ENCODE results near the gene ATRIP.

Gene ATRIP

DNA sequence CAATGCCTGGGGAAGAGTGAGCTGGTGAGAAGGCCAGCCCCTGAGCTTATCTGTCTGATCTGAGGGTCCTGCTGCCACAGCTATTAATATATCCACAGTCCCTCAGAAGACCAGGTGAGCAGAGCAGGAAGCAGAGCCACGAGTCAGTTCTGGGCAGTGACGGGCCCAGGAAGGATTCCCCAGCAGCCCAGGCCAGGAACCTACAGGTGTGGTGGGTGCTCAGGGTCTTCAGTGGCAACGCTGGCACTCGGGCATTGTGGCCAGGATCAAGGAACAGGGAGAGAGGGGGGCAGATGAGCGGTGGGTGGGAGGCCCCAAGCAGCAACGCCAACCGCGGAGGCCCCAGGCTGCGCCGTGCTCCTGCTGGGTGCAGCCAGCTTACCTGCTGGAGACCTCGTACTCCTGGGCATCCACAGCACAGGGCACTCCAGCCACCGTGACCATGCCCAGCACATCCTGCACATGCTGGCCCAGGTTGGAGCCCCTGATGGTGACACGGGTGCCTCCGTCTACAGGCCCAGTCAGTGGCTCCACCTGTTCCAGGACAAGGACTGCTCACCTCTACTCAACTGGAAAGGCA is 28.9 kb upstream of the ATRIP start:
- TF ChIP-seq, protein P1, sequence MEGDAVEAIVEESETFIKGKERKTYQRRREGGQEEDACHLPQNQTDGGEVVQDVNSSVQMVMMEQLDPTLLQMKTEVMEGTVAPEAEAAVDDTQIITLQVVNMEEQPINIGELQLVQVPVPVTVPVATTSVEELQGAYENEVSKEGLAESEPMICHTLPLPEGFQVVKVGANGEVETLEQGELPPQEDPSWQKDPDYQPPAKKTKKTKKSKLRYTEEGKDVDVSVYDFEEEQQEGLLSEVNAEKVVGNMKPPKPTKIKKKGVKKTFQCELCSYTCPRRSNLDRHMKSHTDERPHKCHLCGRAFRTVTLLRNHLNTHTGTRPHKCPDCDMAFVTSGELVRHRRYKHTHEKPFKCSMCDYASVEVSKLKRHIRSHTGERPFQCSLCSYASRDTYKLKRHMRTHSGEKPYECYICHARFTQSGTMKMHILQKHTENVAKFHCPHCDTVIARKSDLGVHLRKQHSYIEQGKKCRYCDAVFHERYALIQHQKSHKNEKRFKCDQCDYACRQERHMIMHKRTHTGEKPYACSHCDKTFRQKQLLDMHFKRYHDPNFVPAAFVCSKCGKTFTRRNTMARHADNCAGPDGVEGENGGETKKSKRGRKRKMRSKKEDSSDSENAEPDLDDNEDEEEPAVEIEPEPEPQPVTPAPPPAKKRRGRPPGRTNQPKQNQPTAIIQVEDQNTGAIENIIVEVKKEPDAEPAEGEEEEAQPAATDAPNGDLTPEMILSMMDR (IDR thresholded peaks at IDR 0.05; ENCODE audit: insufficient read depth, low read length, missing control alignments) = no peak
- CTCF ChIA-PET = interaction anchor here (1.1 to 6.6 kb wide), 3 partner anchors 16 to 145 kb away, joined by 3 to 46 read pairs (median 16); no protein-coding TSS in a partner anchor
- no peak for DNase-seq (ENCODE audit: low read depth, low spot score)
- no peak overlapping the region for H3K4me3 ChIP-seq (ENCODE audit: low read depth, low read length)
- POLR2A ChIA-PET = no interaction called here

DNA sequence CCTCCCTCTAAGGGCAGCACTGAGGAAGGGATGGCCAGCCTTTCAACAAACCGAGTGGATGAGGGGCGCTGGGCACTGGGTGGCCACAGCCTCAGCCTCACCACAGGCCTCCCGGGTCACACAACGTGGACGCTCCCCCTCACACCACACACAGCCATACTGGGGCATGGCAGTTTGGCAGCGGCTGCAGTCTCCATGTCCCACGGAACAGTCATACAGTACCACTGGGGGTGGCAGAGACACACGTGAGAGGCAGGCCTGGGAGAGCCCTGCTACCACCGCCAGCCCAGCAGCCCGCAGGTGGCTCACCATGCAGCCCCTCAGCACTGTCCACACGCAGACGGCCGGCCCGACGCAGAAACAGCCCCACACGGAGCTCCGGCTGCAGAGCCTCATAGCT is 28.4 kb upstream of the ATRIP start:
- CTCF ChIA-PET = interaction anchor here (2.4 to 6.6 kb wide), 2 partner anchors 16 to 18 kb away, joined by 16 to 46 read pairs; no protein-coding TSS in a partner anchor
- POLR2A ChIA-PET = interaction anchor here (0.6 kb wide), 2 partner anchors 8 to 61 kb away, joined by 3 read pairs; no protein-coding TSS in a partner anchor
- H3K4me3 ChIP-seq (ENCODE audit: low read depth, low read length) = no peak overlapping the region
- no peak for DNase-seq (ENCODE audit: low read depth, low spot score)
- TF ChIP-seq, protein P1 (IDR thresholded peaks at IDR 0.05; ENCODE audit: insufficient read depth, low read length, missing control alignments) = no peak

DNA sequence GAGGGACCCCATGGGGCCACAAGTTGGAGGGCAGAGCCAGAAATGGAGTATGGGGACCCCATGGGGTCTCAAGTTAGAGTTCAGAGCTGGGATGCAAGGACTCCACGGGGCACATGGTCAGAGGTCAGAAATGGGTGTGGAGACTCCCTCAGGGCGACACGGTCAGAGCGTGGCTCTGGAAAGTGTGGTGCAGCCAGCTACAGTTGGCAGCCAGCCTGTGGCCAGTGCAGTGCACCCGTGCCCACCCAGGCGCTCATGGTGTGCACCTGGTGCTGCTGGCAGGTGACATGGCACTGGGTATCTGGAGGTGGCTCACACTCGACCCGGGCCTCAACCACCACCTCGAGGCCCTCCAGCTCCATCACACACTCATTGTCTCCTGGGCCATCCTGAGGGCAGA is 27.9 kb upstream of the ATRIP start:
- no peak overlapping the region for H3K4me3 ChIP-seq (ENCODE audit: low read depth, low read length)
- no peak for DNase-seq (ENCODE audit: low read depth, low spot score)
- ChIA-PET CTCF (interaction anchor here (1.0 to 6.6 kb wide), 3 partner anchors 14 to 18 kb away, joined by 4 to 46 read pairs (median 16); no protein-coding TSS in a partner anchor), POLR2A (interaction anchor here (0.6 kb wide), 2 partner anchors 8 to 62 kb away, joined by 3 read pairs; no protein-coding TSS in a partner anchor)
- TF ChIP-seq, protein P1 (IDR thresholded peaks at IDR 0.05; ENCODE audit: insufficient read depth, low read length, missing control alignments) = no peak

DNA sequence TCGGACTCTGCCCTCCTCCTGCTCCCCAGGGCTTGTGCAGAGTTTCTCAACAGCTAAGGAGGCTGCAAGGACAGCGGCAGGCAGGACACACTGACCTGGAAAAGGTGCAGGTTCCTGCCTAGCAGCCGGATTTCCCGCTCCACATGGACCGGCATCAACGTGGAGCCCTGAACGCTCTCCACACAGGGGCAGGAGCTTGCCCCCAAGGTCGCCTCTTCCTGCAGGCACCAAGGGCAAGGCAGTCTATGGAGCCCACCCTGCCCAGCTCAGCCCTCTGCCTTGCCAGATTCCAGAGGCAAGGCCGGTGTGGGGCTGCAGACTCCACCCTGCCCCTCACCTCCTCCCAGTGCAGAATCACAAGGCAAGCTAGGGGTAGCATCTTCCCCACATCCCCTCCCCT is 27.4 kb upstream of the ATRIP start:
- CTCF ChIA-PET = interaction anchor here (1.0 to 6.6 kb wide), 3 partner anchors 13 to 17 kb away, joined by 4 to 46 read pairs (median 16); no protein-coding TSS in a partner anchor
- no peak overlapping the region for H3K4me3 ChIP-seq (ENCODE audit: low read depth, low read length)
- POLR2A ChIA-PET = no interaction called here
- DNase-seq (ENCODE audit: low read depth, low spot score) = no peak
- TF ChIP-seq, protein P1 (IDR thresholded peaks at IDR 0.05; ENCODE audit: insufficient read depth, low read length, missing control alignments) = no peak

DNA sequence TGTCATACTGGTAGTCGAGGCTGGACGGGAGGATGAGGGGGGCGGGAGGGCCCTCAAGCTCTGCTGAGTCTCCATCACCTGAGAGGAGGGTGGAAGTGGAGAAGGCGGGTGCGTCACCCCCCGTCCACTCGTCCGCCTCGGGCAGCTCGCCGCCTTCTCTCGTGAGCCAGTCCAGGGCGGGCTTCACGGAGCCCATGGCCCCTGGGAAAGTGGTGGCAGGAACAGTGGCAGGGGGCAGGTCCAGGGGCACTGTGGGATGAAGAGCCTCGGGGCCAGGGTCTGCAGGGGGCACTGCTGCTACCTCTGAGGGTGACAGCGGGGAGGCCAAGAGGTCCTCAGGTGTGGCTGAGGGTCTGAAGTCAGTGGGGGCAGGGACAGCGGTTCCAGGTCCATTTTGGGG is 26.9 kb upstream of the ATRIP start:
- DNase-seq (ENCODE audit: low read depth, low spot score) = no peak
- H3K4me3 ChIP-seq (ENCODE audit: low read depth, low read length) = no peak overlapping the region
- TF ChIP-seq, protein P1 (IDR thresholded peaks at IDR 0.05; ENCODE audit: insufficient read depth, low read length, missing control alignments) = no peak
- ChIA-PET POLR2A (no interaction called here), CTCF (interaction anchor here (1.0 to 6.6 kb wide), 3 partner anchors 13 to 18 kb away, joined by 4 to 46 read pairs (median 16); no protein-coding TSS in a partner anchor)

DNA sequence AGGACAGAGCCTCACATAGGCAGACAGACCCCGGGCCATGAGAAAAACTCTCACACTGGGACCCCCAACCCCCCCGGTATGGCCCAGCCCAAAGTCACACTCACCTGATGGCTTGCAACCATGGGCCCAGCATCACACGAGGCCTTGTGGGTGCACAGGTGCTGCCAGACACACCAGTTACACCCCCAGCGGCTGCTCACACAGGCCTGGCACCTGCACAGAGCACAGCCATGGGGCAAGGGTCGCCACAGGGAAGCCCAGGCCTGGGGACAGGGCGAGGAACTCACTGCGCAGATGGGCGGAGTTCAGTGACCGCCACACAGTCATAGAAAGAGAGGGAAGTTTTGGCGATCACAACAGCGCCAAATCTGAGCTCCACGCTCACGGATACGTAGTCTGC is 26.0 kb upstream of the ATRIP start:
- ChIA-PET POLR2A (no interaction called here), CTCF (interaction anchor here (1.4 kb wide), 1 partner anchor 20 kb away, joined by 5 read pairs; no protein-coding TSS in a partner anchor)
- H3K4me3 ChIP-seq (ENCODE audit: low read depth, low read length) = no peak overlapping the region
- TF ChIP-seq, protein P1 (IDR thresholded peaks at IDR 0.05; ENCODE audit: insufficient read depth, low read length, missing control alignments) = no peak
- DNase-seq (ENCODE audit: low read depth, low spot score) = no peak
